HepG2 (cell line): ENCODE results near the gene NPDC1. TPM values are rescaled to one million over a fixed set of nuclear protein-coding genes. Genes with fewer than 3 reads are reported as not detected.

Source experiments
- ATAC-seq: fragments of 200-7000 bp; cut with Tn5 transposase; 3 replicates; pipeline ENCODE4 v1.9.1; 2020; ENCODE audit warnings: mild to moderate bottlenecking, moderate library complexity
- BruUV-seq: library from RNA; stranded (reverse); fragments of 400-500 nt; replicated peaks from 2 replicates; lab custom pipeline; 2021; lab: Mats Ljungman, UMichigan
- CTCF ChIA-PET: fragments of 300-600 bp; formaldehyde crosslinking; extraction: SDS; loops from one replicate; lab custom pipeline; 2021; ENCODE audit warnings: low total read pairs, inconsistent platforms, low intra/inter-chr PET ratio; lab: Yijun Ruan, JAX
- POLR2A ChIA-PET: fragments of 350-600 bp; sonication (Branson Sonifier 250); formaldehyde crosslinking; loops from one replicate; lab custom pipeline; 2020; ENCODE audit warnings: antibody characterized with exemption, inconsistent platforms; lab: Yijun Ruan, JAX
- DNase-seq: peaks from one replicate; pipeline ENCODE4 v3.0.0-alpha.2; 2015; ENCODE audit warnings: low spot score
- FAIRE-seq: peaks from 3 replicates; lab custom pipeline; 2011; peaks lifted over from hg19 to GRCh38; lab: Jason Lieb, UNC
- H2AFZ ChIP-seq: one replicate; pipeline ENCODE4 v1.6.1; 2011; ENCODE audit warnings: low read length, inconsistent platforms
- H3K27ac ChIP-seq: fragments of 300-600 bp; 3 replicates; pipeline ENCODE4 v1.8.0; 2011; ENCODE audit warnings: mixed run types, mild to moderate bottlenecking, mixed read lengths, low read length, inconsistent platforms; ENCODE audit not compliant: insufficient read depth; ENCODE audit errors: extremely low read length
- H3K27me3 ChIP-seq, 2 experiments: fragments of 200-600 bp in 1 of 2; 2 replicates in 1 of 2; 3 replicates in 1 of 2; pipeline versions ENCODE4 v1.6.0 to v1.8.0; 2011; ENCODE audit warnings: low read length in 2 of 2, mild to moderate bottlenecking in 2 of 2, moderate library complexity in 2 of 2, inconsistent platforms in 1 of 2; ENCODE audit not compliant: insufficient read depth in 2 of 2, control insufficient read depth in 1 of 2
- H3K36me3 ChIP-seq, 2 experiments: fragments of 200-600 bp in 1 of 2; replicated peaks in 1 of 2; 2 replicates in 1 of 2; 3 replicates in 1 of 2; pipeline versions ENCODE4 v1.5.1 to v1.8.0; 2011; ENCODE audit warnings: low read length in 2 of 2, inconsistent platforms in 1 of 2; ENCODE audit not compliant: insufficient read depth in 2 of 2, control insufficient read depth in 1 of 2
- H3K4me1 ChIP-seq: 2 replicates; pipeline ENCODE4 v1.5.1; 2012; ENCODE audit warnings: low read length, inconsistent platforms; ENCODE audit not compliant: insufficient read depth
- H3K4me2 ChIP-seq: 2 replicates; pipeline ENCODE4 v1.6.0; 2011; ENCODE audit warnings: low read depth, low read length, inconsistent platforms
- H3K4me3 ChIP-seq, 3 experiments: fragments of 200-600 bp in 1 of 3; sonication (generic), shearing (Covaris generic) in 1 of 3; replicated peaks in 1 of 3; 2 replicates each; pipeline ENCODE4 v1.5.1; 2011 to 2016; ENCODE audit warnings: low read length in 3 of 3, inconsistent platforms in 2 of 3, low read depth in 2 of 3, mild to moderate bottlenecking in 2 of 3, control low read depth in 1 of 3, mixed read lengths in 1 of 3; ENCODE audit not compliant: insufficient read depth in 1 of 3
- H3K79me2 ChIP-seq: one replicate; pipeline ENCODE4 v1.6.1; 2011; ENCODE audit warnings: low read length, inconsistent platforms; ENCODE audit not compliant: insufficient read depth
- H3K9ac ChIP-seq: 2 replicates; pipeline ENCODE4 v1.6.0; 2011; ENCODE audit warnings: mild to moderate bottlenecking, low read depth, low read length, inconsistent platforms; ENCODE audit not compliant: insufficient read depth
- H3K9me3 ChIP-seq: 2 replicates; pipeline ENCODE4 v1.5.1; 2012; ENCODE audit warnings: mild to moderate bottlenecking, low read length
- H4K20me1 ChIP-seq: 2 replicates; pipeline ENCODE4 v1.6.0; 2011; ENCODE audit warnings: inconsistent platforms, mild to moderate bottlenecking, low read length, moderate library complexity; ENCODE audit not compliant: insufficient read depth
- AFF4 ChIP-seq: sonication (generic); formaldehyde crosslinking; IDR thresholded peaks from 2 replicates; pipeline ENCODE4 v1.4.0; 2020; ENCODE audit warnings: missing genetic modification reagents
- ATRX ChIP-seq: sonication (generic); formaldehyde crosslinking; IDR thresholded peaks from 2 replicates; pipeline ENCODE4 v1.4.0; 2020; ENCODE audit warnings: missing genetic modification reagents, borderline replicate concordance
- BCLAF1 ChIP-seq: fragments of 450-650 bp; IDR thresholded peaks from 2 replicates; pipeline ENCODE4 v1.6.1; 2017; ENCODE audit warnings: mild to moderate bottlenecking
- FOXO1 ChIP-seq: sonication (generic); formaldehyde crosslinking; IDR thresholded peaks from 2 replicates; pipeline ENCODE4 v1.4.0; 2020; ENCODE audit warnings: missing genetic modification reagents
- GATA4 ChIP-seq: sonication (generic); IDR thresholded peaks from 2 replicates; pipeline ENCODE4 v1.6.1; 2016; ENCODE audit warnings: antibody characterized with exemption, low read depth, borderline replicate concordance
- IKZF1 ChIP-seq: fragments of 450-650 bp; IDR thresholded peaks from 2 replicates; pipeline ENCODE4 v1.7.1; 2016
- IRF2 ChIP-seq: IDR thresholded peaks from 2 replicates; pipeline ENCODE4 v1.6.1; 2018; ENCODE audit warnings: missing genetic modification reagents, missing compliant biosample characterization
- MBD4 ChIP-seq: IDR thresholded peaks from 2 replicates; pipeline ENCODE4 v1.6.1; 2012; ENCODE audit warnings: low read length, inconsistent platforms, borderline replicate concordance
- MTA1 ChIP-seq: sonication (generic); formaldehyde crosslinking; IDR thresholded peaks from 2 replicates; pipeline ENCODE4 v1.4.0; 2020; ENCODE audit warnings: missing genetic modification reagents, mild to moderate bottlenecking, borderline replicate concordance
- MXI1 ChIP-seq: IDR thresholded peaks from 3 replicates; pipeline ENCODE4 v1.6.1; 2012; ENCODE audit warnings: low read depth, low read length, inconsistent platforms, borderline replicate concordance
- NKX3-1 ChIP-seq: sonication (generic); formaldehyde crosslinking; IDR thresholded peaks from 2 replicates; pipeline ENCODE4 v1.5.0; 2020; ENCODE audit warnings: missing genetic modification reagents
- ONECUT2 ChIP-seq: sonication (generic); formaldehyde crosslinking; IDR thresholded peaks from 2 replicates; pipeline ENCODE4 v1.4.0; 2020; ENCODE audit warnings: missing genetic modification reagents
- SIN3A ChIP-seq: IDR thresholded peaks from 2 replicates; pipeline ENCODE4 v1.6.1; 2011; ENCODE audit warnings: low read depth, mild to moderate bottlenecking, control low read depth, low read length, borderline replicate concordance
- TCF7 ChIP-seq: sonication (generic); IDR thresholded peaks from 2 replicates; pipeline ENCODE4 v1.6.1; 2016; ENCODE audit warnings: antibody characterized with exemption, low read depth
- UBTF ChIP-seq: sonication (generic); formaldehyde crosslinking; IDR thresholded peaks from 2 replicates; pipeline ENCODE4 v1.4.0; 2020; ENCODE audit warnings: mild to moderate bottlenecking, missing genetic modification reagents
- ZNF850 ChIP-seq: sonication (generic); formaldehyde crosslinking; conservative IDR thresholded peaks from 2 replicates; pipeline ENCODE4 v1.9.0; 2021; ENCODE audit warnings: mild to moderate bottlenecking, missing genetic modification reagents
- WGBS: methylation state at CpG from one replicate; pipeline ENCODE4 v1.1.6; 2017; ENCODE audit warnings: low lambda C conversion rate; 5-methylcytosine and 5-hydroxymethylcytosine counted together
- in situ Hi-C: cut with HindIII; loops from 2 replicates; pipeline ENCODE4 v1.10.0; 2017; ENCODE audit warnings: low pct_unique_long_range_greater_than_20kb; ENCODE audit not compliant: extremely low pct_ligation_motif_present
- intact Hi-C: fragments of 100-400 bp; cut with micrococcal nuclease; formaldehyde crosslinking; loops from one replicate; pipeline ENCODE4 v1.10.0; 2022; ENCODE audit not compliant: unreplicated experiment
- polyA plus RNA-seq, 8 experiments: library from polyadenylated mRNA; depleted of rRNA in 3 of 8; stranded (reverse) in 7 of 8; unstranded in 1 of 8; fragments of >200 nt; fragmentation: Illumina TruSeq in 4 of 8; extraction: Trizol in 4 of 8; gene quantifications; 2 replicates each; pipeline versions ENCODE4 v1.2.1 to v1.2.3, GENCODE V29; 2011 to 2016; ENCODE audit warnings: low read depth in 4 of 8, missing spikeins in 1 of 8, mixed read lengths in 1 of 8; ENCODE audit not compliant: insufficient read depth in 1 of 8
- total RNA-seq, 5 experiments: library from RNA; depleted of rRNA; stranded (reverse); fragments of >200 nt; fragmentation: Illumina TruSeq; extraction: Trizol; gene quantifications; 2 replicates each; pipeline ENCODE4 v1.2.3, GENCODE V29; 2016; ENCODE audit warnings: low read depth in 1 of 5

Gene NPDC1
- total and polyA plus RNA-seq, 2 of the 13 experiments (the other 11 are each of a cell fraction or from before 2014, with no cell fraction given): 0.84 to 5.4 TPM

GRCh38 chr9:137009217-137009616, 36.8 kb downstream of the NPDC1 start:
- no peak for TF ChIP-seq MBD4
- TF ChIP-seq GATA4: no peak
- no peak for TF ChIP-seq ONECUT2
- TF ChIP-seq IRF2 (CRISPR knock-in tag): no peak
- no peak for TF ChIP-seq AFF4 (CRISPR knock-in tag)
- TF ChIP-seq MXI1: no peak
- no peak for TF ChIP-seq ZNF850 (CRISPR knock-in tag)
- TF ChIP-seq TCF7: no peak
- TF ChIP-seq UBTF (CRISPR knock-in tag): no peak
- TF ChIP-seq FOXO1 (CRISPR knock-in tag): no peak
- TF ChIP-seq NKX3-1 (CRISPR knock-in tag): no peak
- no peak for TF ChIP-seq ATRX (CRISPR knock-in tag)
- TF ChIP-seq IKZF1: no peak
- TF ChIP-seq SIN3A: no peak
- no peak for TF ChIP-seq MTA1 (CRISPR knock-in tag)
- no peak for TF ChIP-seq BCLAF1
- Histone ChIP-seq H2AFZ (no peak overlapping the region), H3K27ac (no peak overlapping the region), H3K9ac (no peak overlapping the region), H3K9me3 (peaks cover 4% of the 10 kb centered on the region; the same call in 1 of the 2 replicates), H3K27me3 (no peaks in the 10 kb centered on the region), H4K20me1 (no peaks in the 10 kb centered on the region), H3K4me3 (no peak overlapping the region), H3K79me2 (no peaks in the 10 kb centered on the region), H3K4me2 (no peak overlapping the region), H3K4me1 (no peaks in the 10 kb centered on the region), H3K36me3 (no peaks in the 10 kb centered on the region)
- no TSS peak for BruUV-seq
- intact Hi-C loops (no loop called here), in situ Hi-C loops (no loop called here)
- ChIA-PET CTCF (no interaction called here), POLR2A (no interaction called here)
- WGBS: 88% methylated on average over 11 of the region's 18 CpGs
- ATAC-seq: no peak
- DNase-seq: no peak
- FAIRE-seq: no peak
